GM12873 (cell line): ENCODE results near the gene PAEP.

ENCODE experiments used
- TF ChIP-seq, protein P1 (sequence below): IDR thresholded peaks from 2 replicates; pipeline ENCODE4 v1.5.1; 2012; ENCODE audit warnings: low read depth, mild to moderate bottlenecking, moderate library complexity, low read length, control low read depth; ENCODE audit not compliant: insufficient read depth; ENCODE audit errors: missing control alignments

PAEP gene

DNA sequence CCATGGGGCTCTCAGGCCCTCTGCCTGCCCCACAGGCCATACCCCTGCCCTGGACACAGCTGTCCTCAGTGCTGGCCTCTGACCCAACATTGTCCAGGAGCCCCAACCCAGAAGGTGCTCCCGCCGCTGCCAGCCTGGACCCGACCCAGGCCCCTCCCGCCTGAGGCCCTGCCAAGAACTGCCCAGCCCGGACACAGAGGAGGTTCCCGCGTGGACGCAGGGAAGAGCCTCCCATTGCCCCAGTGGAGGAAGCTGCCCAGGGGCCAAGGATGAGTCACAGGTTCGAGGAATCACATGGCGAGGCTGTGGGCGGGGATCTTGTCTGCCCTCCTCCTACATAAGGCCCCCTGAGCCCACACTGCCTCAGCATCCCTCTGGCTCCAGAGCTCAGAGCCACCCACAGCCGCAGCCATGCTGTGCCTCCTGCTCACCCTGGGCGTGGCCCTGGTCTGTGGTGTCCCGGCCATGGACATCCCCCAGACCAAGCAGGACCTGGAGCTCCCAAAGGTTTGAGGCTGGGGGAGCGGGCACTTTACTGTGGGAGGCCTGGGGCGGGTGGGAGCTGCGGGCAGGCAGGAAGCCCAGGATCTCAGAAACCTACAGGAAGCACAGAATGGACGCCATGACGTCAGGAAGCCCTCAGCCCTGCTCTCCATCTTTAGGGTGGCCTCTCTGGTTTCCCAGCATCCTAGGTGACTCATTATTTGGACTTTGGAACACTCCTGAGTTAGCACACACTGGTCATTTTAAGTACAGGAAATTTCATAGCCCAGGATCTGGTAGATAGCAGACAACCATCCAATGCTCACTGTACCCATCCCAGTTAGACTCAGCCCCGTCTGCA, at the start of gene PAEP:
Gene PAEP, plus strand, starts transcription at position 366 of the 844 bp plus-strand sequence.
- TF ChIP-seq, protein P1, sequence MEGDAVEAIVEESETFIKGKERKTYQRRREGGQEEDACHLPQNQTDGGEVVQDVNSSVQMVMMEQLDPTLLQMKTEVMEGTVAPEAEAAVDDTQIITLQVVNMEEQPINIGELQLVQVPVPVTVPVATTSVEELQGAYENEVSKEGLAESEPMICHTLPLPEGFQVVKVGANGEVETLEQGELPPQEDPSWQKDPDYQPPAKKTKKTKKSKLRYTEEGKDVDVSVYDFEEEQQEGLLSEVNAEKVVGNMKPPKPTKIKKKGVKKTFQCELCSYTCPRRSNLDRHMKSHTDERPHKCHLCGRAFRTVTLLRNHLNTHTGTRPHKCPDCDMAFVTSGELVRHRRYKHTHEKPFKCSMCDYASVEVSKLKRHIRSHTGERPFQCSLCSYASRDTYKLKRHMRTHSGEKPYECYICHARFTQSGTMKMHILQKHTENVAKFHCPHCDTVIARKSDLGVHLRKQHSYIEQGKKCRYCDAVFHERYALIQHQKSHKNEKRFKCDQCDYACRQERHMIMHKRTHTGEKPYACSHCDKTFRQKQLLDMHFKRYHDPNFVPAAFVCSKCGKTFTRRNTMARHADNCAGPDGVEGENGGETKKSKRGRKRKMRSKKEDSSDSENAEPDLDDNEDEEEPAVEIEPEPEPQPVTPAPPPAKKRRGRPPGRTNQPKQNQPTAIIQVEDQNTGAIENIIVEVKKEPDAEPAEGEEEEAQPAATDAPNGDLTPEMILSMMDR = no peak

GRCh38 chr9:135512241-135512603, 49.3 kb upstream of the PAEP start:
- TF ChIP-seq, protein P1 = no peak

GRCh38 chr9:135512904-135513303, 48.7 kb upstream of the PAEP start:
- TF ChIP-seq, protein P1 = no peak

DNA sequence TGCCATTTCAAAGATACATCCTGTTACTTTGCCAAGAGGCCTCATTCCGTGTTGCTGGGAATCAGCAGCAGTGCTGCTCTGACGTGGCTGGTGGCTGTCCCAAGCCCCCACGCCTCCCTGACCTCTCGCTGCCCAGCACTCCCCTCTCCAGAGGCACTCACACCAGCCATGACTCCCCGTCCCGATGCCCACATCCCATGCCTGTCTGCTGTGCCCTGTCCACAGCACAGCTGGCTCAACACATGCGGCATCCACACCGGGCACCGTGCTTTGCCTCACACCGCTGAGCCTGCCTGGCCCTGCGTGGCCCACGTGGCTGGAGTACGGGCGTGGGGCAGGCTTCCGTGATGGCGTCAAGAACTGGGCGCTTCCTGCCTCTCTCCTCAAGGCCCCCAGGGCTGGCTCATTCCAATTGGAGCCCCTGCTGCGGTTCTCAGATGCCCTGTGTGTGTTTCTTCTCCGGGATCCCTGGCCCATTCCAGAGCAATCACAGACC, 48.2 kb upstream of the PAEP start:
- TF ChIP-seq, protein P1 = no peak

- TF ChIP-seq, protein P1 = no peak
Observed at GRCh38 chr9:135514342-135515082, 47.0 kb upstream of the PAEP start.

DNA sequence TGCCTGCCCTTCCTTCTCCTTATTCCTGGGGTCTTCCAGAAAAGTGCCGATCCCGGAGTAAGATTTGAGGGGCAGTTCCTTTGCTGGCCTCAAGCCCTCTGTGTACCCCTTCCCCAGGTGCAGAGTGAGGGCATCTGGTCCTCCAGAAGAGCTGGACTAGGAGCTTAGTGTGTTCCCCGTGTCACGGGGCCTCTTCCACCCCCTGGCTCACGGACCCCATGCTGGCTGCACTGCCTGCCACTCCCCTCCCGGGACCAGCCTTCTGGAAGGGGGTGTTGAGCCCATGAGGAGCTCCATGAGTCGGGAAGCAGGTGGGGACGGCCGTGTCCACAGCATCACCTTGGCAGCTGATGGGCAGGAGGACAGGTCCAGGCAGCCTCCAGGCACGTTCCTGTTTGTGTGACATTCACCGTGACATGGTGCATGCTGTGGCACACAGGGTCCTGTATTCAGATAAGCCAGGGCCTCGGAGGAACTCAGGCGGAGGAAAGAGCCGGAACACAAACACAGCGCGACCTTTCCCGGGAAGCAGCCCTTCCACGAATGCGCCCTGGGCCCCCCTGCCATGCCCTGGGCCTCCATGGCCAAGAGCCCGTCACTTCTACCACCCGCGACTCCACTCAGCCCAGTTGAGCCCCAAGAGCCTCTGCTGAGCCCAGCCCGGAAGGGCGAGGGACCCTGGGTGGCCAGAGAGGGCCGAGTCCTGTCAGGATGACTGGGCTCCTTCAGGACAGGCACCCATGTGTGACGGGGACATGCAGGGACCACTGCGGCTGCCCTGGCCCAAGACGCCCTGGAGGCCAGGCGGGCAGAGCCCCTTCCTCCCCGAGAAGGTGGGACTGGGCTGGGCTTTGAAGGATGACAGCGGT, 46.2 kb upstream of the PAEP start:
- TF ChIP-seq, protein P1 = no peak
